ENCODE measurements around the gene RPUSD4.

RPUSD4 gene

DNA sequence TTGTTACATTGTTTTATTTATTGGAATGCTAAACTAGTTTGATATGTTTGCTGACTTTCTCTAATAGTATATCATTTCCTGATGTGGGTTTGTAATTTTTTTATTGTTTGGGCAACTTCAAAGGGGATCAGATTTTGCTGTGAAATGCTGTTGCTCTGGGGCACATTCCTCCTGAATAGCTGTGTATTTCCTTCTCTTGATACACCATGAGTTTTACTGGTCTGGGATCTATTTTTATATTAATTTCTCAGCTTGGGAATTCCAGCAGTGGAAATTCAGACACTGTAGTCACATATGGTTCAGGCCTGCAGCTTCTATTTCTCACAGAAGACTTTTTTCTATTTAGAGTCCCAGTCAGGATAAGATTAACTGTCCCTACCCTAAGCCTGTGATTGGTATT is 58.9 kb downstream of the RPUSD4 start:
- ChIA-PET POLR2A (no interaction called here), CTCF (interaction anchor here (1.1 kb wide), 2 partner anchors 41 to 211 kb away, joined by 3 to 5 read pairs; no protein-coding TSS in a partner anchor)
- TF ChIP-seq, protein P1, sequence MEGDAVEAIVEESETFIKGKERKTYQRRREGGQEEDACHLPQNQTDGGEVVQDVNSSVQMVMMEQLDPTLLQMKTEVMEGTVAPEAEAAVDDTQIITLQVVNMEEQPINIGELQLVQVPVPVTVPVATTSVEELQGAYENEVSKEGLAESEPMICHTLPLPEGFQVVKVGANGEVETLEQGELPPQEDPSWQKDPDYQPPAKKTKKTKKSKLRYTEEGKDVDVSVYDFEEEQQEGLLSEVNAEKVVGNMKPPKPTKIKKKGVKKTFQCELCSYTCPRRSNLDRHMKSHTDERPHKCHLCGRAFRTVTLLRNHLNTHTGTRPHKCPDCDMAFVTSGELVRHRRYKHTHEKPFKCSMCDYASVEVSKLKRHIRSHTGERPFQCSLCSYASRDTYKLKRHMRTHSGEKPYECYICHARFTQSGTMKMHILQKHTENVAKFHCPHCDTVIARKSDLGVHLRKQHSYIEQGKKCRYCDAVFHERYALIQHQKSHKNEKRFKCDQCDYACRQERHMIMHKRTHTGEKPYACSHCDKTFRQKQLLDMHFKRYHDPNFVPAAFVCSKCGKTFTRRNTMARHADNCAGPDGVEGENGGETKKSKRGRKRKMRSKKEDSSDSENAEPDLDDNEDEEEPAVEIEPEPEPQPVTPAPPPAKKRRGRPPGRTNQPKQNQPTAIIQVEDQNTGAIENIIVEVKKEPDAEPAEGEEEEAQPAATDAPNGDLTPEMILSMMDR (IDR thresholded peaks at IDR 0.05; ENCODE audit: control extremely low read depth, extremely low read depth, low read depth, missing control alignments) = no peak
- no peak for DNase-seq (ENCODE audit: extremely low spot score)

DNA sequence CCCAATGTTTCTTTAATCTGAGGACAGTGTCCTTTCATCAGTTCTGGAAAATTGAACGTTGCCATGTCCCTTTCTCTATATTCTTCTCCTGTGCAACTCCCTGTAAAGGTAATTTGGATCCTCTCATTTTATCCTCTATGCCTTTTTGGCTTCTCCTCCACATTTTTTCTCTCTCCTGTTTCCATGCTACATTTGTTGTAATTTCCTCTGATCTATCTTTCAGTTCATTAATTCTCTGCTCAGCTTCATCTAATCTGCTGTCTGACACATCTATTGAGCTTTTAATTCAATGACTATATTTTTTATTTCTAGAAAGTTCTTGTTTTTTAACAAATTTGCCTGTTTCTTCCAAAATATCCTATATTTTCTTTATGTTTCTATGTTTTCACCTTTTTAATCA is 59.3 kb downstream of the RPUSD4 start:
- ChIA-PET CTCF (interaction anchor here (1.1 kb wide), 1 partner anchor 211 kb away, joined by 3 read pairs; no protein-coding TSS in a partner anchor), POLR2A (no interaction called here)
- TF ChIP-seq, protein P1 (IDR thresholded peaks at IDR 0.05; ENCODE audit: control extremely low read depth, extremely low read depth, low read depth, missing control alignments) = no peak
- no peak for DNase-seq (ENCODE audit: extremely low spot score)
